Right ventricle myocardium superior (tissue), 1 donor: Measurements from ENCODE around the gene AIPL1. TPM values are rescaled to one million over a fixed set of nuclear protein-coding genes. Genes with fewer than 3 reads are reported as not detected.

Source experiments
- ATAC-seq: fragments of 200-7000 bp; cut with Tn5 transposase; one replicate; pipeline ENCODE4 v1.9.1; 2020; ENCODE audit warnings: mild to moderate bottlenecking; ENCODE audit not compliant: poor library complexity
- DNase-seq: peaks from one replicate; pipeline ENCODE4 v3.0.0-alpha.2; 2020
- intact Hi-C: fragments of 100-400 bp; cut with DNase I; formaldehyde crosslinking; loops from one replicate; pipeline ENCODE4 v1.11.2; 2022
- total RNA-seq: library from RNA; stranded (reverse); fragmentation: NEBNext Ultra II Directional; extraction: Animal tissue kit (Norgen Biotek cat#: 25700); gene quantifications from one replicate; pipeline ENCODE4 v1.2.1, GENCODE V29; 2021
- donor health status: DM: no; HTN: yes; CAD: no; lungs with severe emphysema.

AIPL1 gene
- total RNA-seq, 1 donor from 2014 or later: not detected

- intact Hi-C loops: no loop called here
- ATAC-seq (no peak), DNase-seq (no peak)
Observed at GRCh38 chr17:6392609-6393350, 42.1 kb downstream of the AIPL1 start.

- no peak for DNase-seq
- ATAC-seq: no peak
- intact Hi-C loops: no loop called here
Observed at GRCh38 chr17:6388416-6388815, 46.5 kb downstream of the AIPL1 start.

DNA sequence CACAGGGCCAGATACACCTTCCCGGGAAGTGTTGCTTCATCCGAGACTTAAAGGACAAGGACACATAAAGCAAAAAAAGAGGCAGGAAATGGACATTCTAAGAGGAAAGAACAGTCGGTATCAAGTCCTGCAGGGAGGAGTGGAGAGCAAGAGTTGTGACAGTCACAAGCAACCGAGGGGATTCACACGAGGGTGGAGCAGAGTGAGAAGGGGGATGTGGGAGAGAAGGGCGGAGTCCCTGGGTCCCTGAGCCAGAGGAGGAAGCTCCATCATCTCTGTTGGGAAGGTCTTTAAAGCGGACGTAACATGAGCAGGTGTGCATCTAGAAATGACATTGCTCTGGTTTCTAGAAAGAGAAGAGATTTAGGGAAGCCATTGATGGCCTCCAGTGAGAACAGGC, 47.1 kb downstream of the AIPL1 start:
- ATAC-seq: no peak
- intact Hi-C loops: no loop called here

GRCh38 chr17:6387442-6387841, 47.5 kb downstream of the AIPL1 start:
- intact Hi-C loops: no loop called here
- no peak for DNase-seq
- ATAC-seq: no peak

More for the DNA sequence above, 47.1 kb downstream of the AIPL1 start:
- DNase-seq: no peak

DNA sequence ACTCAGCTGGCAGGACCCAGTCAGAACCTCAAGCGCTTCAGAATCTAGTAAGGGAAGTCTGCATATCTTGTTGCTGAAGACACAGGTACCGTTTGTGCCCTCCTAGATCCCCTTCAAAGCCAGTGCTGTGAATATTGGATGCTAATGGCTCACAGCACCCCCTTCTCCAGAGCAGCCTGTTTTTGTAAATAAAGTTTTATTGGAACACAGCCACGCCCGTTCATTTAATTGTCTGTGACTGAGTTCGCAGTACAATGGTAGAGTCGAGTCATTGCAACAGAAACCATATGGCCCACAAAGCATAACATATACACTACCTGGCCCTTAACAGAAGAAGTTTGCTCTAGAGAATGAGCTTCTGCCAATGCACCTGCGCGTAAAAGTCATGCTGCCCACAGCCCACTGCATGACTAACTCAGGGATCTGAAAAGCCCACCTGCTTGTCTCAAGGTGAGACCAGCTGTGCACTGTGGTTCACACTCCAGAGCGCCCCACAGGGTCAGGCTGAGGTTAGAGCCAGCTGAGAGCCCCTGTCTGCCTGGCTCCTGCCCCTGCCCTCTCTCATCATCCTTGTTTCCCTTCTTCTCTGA, 48.8 kb downstream of the AIPL1 start:
- DNase-seq: no peak
- no peak for ATAC-seq
- intact Hi-C loops: no loop called here

DNA sequence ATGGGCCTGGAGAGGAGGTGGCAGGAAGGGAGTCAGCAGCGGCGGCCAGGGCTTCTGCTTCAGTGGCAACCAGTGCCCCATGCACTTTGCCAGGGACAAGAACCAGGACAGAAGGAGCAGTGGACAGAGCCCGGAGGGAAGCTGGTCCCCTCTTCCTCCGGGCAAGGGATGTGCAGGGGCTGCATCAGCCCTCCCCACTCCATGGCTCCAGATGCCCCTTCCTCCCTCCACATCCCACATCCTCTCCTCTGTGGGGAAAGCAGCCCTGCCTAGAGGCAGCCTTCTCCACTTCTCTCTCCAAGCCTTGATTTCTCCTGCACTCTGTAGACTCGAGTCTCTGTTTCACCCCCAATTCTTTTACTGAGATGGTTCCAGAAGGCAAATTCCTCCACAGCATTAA, 50.4 kb downstream of the AIPL1 start:
- ATAC-seq (no peak), DNase-seq (no peak)
- intact Hi-C loops: no loop called here

DNA sequence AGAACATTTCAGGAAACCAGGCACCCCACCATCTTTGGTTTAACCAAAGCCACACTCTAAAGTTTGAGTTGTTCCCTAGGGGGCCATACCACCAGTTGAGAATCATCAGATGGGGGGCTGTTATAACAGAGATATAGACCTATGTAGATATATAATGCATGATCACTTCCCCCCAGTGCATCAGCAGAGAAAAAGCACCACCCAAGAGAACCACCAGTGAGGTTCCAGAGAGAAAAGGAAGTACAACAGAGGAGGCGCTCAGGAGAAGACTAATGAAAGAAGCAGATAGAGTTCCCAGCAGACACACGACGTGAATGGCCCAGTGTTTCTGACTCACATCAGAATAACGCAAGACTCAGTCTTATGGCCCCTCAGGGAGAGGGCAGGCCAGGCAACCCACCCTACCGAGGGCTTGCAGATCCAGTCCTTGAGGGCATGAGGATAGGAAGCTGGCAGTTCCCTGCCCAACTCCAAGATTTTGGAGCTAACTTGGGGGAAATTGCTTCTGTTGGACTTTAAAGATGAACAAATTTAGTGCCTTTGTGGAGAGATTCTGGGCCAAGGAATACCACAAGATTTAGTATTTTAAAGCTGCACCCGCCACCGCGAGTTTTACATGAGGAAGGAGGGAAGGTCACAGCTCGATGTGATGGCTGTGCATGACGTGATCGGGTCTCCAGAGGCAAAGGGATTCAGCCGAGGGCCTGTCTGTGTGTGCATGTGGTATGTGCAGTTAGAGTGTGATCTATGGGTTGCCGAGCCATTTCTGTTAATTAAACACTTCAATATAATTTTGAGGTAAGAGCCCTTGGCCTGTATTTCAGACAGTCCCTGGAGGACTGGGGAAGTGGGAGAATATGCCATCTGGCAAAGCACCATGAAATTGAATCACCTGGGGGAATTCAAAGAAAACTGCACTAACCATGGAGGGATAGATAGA, 53.1 kb downstream of the AIPL1 start:
- intact Hi-C loops: no loop called here
- ATAC-seq: no peak
- no peak for DNase-seq

DNA sequence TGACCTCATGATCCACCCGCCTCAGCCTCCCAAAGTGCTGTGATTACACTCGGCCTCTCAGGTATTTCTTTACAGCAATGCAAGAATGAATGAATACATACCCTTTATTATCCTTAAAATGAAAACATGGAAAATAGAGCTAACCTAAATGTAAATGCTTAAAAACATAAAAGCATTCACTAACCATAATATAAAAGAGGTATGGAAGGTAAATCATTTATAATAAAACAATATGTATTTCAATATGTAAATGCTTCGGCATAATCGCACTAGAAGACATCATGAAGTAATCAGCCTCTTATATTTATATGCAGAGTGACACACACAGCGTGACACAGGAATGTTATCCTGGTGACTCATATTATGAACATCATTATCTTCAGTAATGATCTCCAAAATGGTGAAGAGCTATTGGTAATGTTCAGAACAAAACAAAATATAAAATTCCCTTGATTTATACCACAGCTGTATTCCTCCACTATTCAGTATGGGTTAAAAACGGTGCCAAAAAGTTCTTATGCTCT, 53.9 kb downstream of the AIPL1 start:
- DNase-seq (no peak), ATAC-seq (no peak)
- intact Hi-C loops: no loop called here

DNA sequence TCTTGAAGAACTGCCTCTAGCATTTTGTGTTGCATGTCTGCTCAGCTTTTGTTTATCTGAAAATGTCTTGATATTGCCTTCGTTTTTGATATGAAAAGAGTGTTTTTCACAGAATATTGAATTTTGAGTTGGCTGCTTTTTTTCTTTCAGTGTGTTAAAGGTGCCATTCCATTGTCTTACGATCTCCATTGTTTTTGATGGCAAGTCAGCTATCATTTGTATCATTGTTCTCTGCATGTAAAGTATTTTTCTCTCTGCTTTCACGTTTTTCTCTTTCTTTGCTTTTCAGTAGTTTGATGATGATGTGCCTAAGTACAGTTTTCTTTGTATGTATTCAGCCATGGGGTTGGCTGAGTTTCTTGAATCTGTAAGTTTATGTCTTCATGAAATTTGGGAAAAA, 57.0 kb downstream of the AIPL1 start:
- no peak for DNase-seq
- ATAC-seq: no peak
- intact Hi-C loops: no loop called here

DNA sequence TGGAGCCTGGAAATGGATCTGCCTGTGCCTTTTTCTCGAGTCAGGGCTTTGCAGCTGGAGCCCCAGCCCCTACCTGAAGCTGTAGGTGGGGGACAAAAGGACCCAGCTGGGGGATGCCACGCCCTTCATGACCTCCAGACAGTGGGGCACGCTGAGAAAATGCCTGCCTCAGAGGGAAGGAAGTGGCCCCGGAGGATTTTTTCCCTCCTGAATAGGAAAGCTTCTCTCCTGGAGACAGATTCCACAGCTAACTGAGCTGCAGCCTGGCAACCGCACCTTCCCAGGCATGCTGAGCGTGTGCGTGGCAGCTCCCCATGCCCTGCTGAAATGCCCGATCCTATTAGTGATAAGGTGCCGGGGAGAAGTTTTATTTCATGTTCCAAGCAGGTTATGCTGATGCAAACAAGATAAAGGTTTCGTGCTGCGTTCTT, 58.0 kb downstream of the AIPL1 start:
- DNase-seq (no peak), ATAC-seq (no peak)
- intact Hi-C loops: no loop called here

DNA sequence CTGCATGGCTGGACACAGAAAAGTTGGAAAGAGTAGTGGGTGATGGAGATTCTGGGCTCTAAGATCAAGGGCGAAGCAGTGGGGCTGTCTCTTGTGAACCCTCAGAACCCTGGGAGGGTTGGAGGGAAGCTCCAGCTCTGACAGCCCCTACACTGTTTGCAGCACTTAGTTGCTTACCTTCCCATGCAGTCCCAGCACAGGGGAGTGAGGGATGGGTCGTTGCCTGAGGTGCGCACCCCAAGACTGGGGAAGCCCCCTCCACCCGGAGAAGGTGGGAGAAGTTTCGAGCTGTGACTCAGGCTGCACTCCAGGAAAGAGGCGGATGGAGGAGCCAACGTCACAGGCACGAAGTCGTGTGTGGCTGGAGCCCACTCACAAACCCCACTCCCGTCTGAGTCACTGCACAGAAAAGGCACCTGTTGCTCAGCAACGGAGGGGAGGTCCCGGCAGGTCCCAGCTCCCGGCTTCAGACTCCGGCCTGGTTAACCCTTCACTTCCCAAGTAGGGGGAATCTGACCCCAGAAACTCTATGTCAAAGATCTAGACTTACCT, 60.1 kb downstream of the AIPL1 start:
- intact Hi-C loops: no loop called here
- no peak for ATAC-seq

GRCh38 chr17:6374271-6374691, 60.6 kb downstream of the AIPL1 start:
- intact Hi-C loops: no loop called here
- ATAC-seq: no peak
- no peak for DNase-seq

More for the DNA sequence above, 60.1 kb downstream of the AIPL1 start:
- no peak for DNase-seq

Other genes with a start within 250 kb of the AIPL1 start
- gene PIMREG, start 9.3 kb upstream of the AIPL1 start, total RNA-seq: 0.59 TPM
- 0.27 TPM for gene PITPNM3, start 121.4 kb upstream of the AIPL1 start, total RNA-seq
- gene KIAA0753, start 205.6 kb upstream of the AIPL1 start, total RNA-seq: 3.5 TPM
- gene TXNDC17, start 205.9 kb upstream of the AIPL1 start, total RNA-seq: 44.5 TPM
- gene MED31, start 216.5 kb upstream of the AIPL1 start, total RNA-seq: 14.5 TPM
- gene C17orf100, start 216.6 kb upstream of the AIPL1 start, total RNA-seq: 0.48 TPM